GM19324 (cell line): ENCODE data around the gene MUC3A.

Experiments
- ATAC-seq: cut with Tn5 transposase; IDR thresholded peaks from one replicate; pipeline ENCODE4 v1.9.1; 2021; ENCODE audit warnings: mild to moderate bottlenecking, moderate library complexity; ENCODE audit not compliant: unreplicated experiment, low FRiP score

Gene MUC3A

GRCh38 chr7:100943693-100944092 is 5.6 kb upstream of the MUC3A start:
- ATAC-seq, result no peak

- no peak for ATAC-seq
These were observed 5.2 kb upstream of the MUC3A start for GRCh38 chr7:100944138-100944537.

- ATAC-seq, result no peak
These were observed 3.2 kb upstream of the MUC3A start for GRCh38 chr7:100946111-100946510.

- no peak for ATAC-seq
These were observed 2.5 kb upstream of the MUC3A start for GRCh38 chr7:100946766-100947365.

GRCh38 chr7:100947792-100948191 is 1.5 kb upstream of the MUC3A start:
- no peak for ATAC-seq

- ATAC-seq, result no peak
These were observed 654 bp downstream of the MUC3A start for GRCh38 chr7:100949933-100950443.

- ATAC-seq, result no peak
These were observed 1.8 kb downstream of the MUC3A start for GRCh38 chr7:100951172-100951571.

- no peak for ATAC-seq
These were observed 2.7 kb downstream of the MUC3A start for GRCh38 chr7:100951888-100952560.

- no peak for ATAC-seq
These were observed 3.3 kb downstream of the MUC3A start for GRCh38 chr7:100952641-100953040.

- no peak for ATAC-seq
These were observed 8.6 kb downstream of the MUC3A start for GRCh38 chr7:100957832-100958421.

GRCh38 chr7:100959894-100960293 is 10.6 kb downstream of the MUC3A start:
- ATAC-seq, result no peak

GRCh38 chr7:100962537-100962936 is 13.2 kb downstream of the MUC3A start:
- no peak for ATAC-seq

- ATAC-seq, result no peak
These were observed 14.1 kb downstream of the MUC3A start for GRCh38 chr7:100963386-100963785.

GRCh38 chr7:100963874-100964273 is 14.5 kb downstream of the MUC3A start:
- ATAC-seq, result no peak

- ATAC-seq, result no peak
These were observed 15.3 kb downstream of the MUC3A start for GRCh38 chr7:100964630-100965029.

GRCh38 chr7:100965045-100965722 is 15.8 kb downstream of the MUC3A start:
- no peak for ATAC-seq

GRCh38 chr7:100965723-100966541 is 16.6 kb downstream of the MUC3A start:
- no peak for ATAC-seq

- ATAC-seq, result no peak
These were observed 17.4 kb downstream of the MUC3A start for GRCh38 chr7:100966542-100967291.

- ATAC-seq, result no peak
These were observed 18.0 kb downstream of the MUC3A start for GRCh38 chr7:100967292-100967863.
